Activated T-cell treated with anti-CD3 and anti-CD28 coated beads, Interleukin-2, amount 50 U/mL, for 24 hours (primary cell): Measurements from ENCODE around the gene ZMYND15.
"Not testable (repeated sequence)": the region's sequence is repeated elsewhere in the genome, so short reads cannot be mapped to it uniquely, and the experiment has no call there.

ENCODE experiments used
- DNase-seq: peaks from one replicate; pipeline ENCODE4 v3.0.0-alpha.2; 2020
- H3K27ac Mint-ChIP-seq: 2 replicates; pipeline ENCODE4 v1.8.0; 2020; ENCODE audit warnings: mild to moderate bottlenecking, mixed read lengths
- H3K27me3 Mint-ChIP-seq: 2 replicates; pipeline ENCODE4 v1.8.0; 2020; ENCODE audit warnings: mixed read lengths
- H3K36me3 Mint-ChIP-seq: 2 replicates; pipeline ENCODE4 v1.8.0; 2020; ENCODE audit warnings: low read depth, mixed read lengths
- H3K4me1 Mint-ChIP-seq: 2 replicates; pipeline ENCODE4 v1.8.0; 2020; ENCODE audit warnings: low read depth, mixed read lengths
- H3K4me3 Mint-ChIP-seq: 2 replicates; pipeline ENCODE4 v1.8.0; 2020; ENCODE audit warnings: mild to moderate bottlenecking, moderate library complexity, mixed read lengths
- H3K9me3 Mint-ChIP-seq: 2 replicates; pipeline ENCODE4 v1.8.0; 2020; ENCODE audit warnings: mixed read lengths

ZMYND15 gene

GRCh38 chr17:4710693-4711634, 28.7 kb upstream of the ZMYND15 start:
- peaks cover 41% of the 10 kb centered on the region for H3K36me3 Mint-ChIP-seq
- peak overlapping the region; percentile 95 for H3K27ac Mint-ChIP-seq
- no peaks in the 10 kb centered on the region for H3K9me3 Mint-ChIP-seq
- H3K4me3 Mint-ChIP-seq = peak overlapping the region; percentile 96
- peak; percentile 64 for DNase-seq
- H3K27me3 Mint-ChIP-seq = no peaks in the 10 kb centered on the region
- H3K4me1 Mint-ChIP-seq = peaks cover 66% of the 10 kb centered on the region

GRCh38 chr17:4711661-4712181, 27.9 kb upstream of the ZMYND15 start:
- Mint-ChIP-seq H3K36me3 (peaks cover 41% of the 10 kb centered on the region), H3K4me3 (peak overlapping the region; percentile 96), H3K27me3 (no peaks in the 10 kb centered on the region), H3K27ac (peak overlapping the region; percentile 95), H3K9me3 (no peaks in the 10 kb centered on the region), H3K4me1 (peaks cover 60% of the 10 kb centered on the region)
- no peak for DNase-seq

DNA sequence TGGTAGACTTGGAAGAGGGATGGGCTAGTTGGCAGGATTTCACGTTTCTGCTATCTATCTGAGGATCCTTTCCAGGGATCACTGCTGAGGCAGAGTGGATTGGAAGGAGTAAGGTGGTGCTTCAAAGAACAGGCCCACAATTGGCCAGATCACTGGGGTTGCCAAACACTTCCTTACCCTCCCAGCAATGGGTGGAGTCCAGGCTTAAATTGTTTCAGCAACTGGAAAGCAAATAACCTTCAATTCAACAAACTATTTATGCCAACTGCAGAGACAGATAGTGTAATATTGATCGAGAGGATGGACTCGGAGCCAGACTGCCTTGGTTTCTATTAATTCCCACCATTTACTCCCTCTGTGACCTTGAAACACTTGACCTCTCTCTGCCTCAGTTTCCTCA, 27.1 kb upstream of the ZMYND15 start:
- Mint-ChIP-seq H3K4me1 (peaks cover 59% of the 10 kb centered on the region), H3K4me3 (peak overlapping the region; percentile 96), H3K27ac (peak overlapping the region; percentile 95), H3K36me3 (peaks cover 49% of the 10 kb centered on the region), H3K9me3 (no peaks in the 10 kb centered on the region), H3K27me3 (no peaks in the 10 kb centered on the region)
- no peak for DNase-seq

GRCh38 chr17:4714340-4715062, 25.1 kb upstream of the ZMYND15 start:
- Mint-ChIP-seq H3K36me3 (peaks cover 69% of the 10 kb centered on the region), H3K4me3 (peak overlapping the region; percentile 74), H3K4me1 (peaks cover 49% of the 10 kb centered on the region), H3K27ac (peak overlapping the region; percentile 96)
- not testable (repeated sequence) for DNase-seq, H3K9me3 Mint-ChIP-seq, H3K27me3 Mint-ChIP-seq

DNA sequence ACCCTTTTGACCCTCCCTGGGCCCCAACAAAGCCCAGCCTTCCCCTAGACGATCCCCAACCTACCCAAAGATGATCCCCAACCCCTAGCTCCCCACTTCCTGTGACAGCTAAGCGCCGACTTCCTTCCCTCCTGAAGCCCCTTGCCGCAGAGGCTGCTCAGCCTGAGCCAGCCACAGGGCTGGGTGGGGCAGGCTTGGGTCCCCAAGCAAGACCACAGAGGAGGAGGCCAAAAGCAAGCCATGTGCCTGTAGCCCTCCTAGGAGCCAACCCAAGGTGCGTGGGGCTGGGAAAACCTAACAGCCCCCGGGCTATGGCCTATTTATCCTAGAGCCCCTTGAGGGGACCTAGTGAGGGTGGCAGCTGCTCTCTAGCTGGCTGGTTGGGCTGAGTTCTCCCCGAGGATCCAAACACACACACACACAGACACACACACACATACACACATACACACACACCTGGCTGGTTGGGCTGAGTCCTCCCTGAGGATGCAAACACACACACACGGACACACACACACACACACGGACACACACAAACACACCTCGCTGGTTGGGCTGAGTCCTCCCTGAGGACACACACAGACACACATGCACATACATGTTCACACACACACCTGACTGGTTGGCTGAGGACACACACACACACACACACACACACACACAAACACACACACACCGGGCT, 24.4 kb upstream of the ZMYND15 start:
- peaks cover 76% of the 10 kb centered on the region for H3K36me3 Mint-ChIP-seq
- no peaks in the 10 kb centered on the region for H3K27me3 Mint-ChIP-seq
- H3K4me1 Mint-ChIP-seq = peaks cover 43% of the 10 kb centered on the region
- peak overlapping the region; percentile 74 for H3K4me3 Mint-ChIP-seq
- H3K9me3 Mint-ChIP-seq = no peaks in the 10 kb centered on the region
- peak overlapping the region; percentile 96 for H3K27ac Mint-ChIP-seq
- peak; percentile 58 for DNase-seq

DNA sequence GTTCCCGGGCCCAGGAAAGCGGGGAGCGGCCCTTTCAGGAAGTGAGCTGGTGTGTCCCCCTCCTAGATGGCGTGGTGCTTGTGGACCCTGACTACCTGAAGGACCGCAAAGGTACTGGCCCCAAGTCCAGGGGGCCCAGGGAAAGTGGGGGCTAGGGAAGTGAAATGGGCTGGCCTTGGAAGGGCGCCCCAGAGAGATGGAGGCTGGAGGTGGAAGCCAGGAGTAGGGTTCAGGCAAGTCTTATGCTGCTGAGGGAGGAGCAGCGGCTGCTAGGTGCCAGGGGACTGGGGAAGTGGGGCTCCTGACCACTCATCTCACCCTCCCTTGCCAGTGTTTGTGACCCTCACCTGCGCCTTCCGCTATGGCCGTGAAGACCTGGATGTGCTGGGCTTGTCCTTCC, 23.6 kb upstream of the ZMYND15 start:
- Mint-ChIP-seq H3K27me3 (no peaks in the 10 kb centered on the region), H3K36me3 (peaks cover 79% of the 10 kb centered on the region), H3K4me3 (no peak overlapping the region), H3K27ac (peak overlapping the region; percentile 96), H3K9me3 (no peaks in the 10 kb centered on the region), H3K4me1 (peaks cover 44% of the 10 kb centered on the region)
- DNase-seq = no peak

- H3K27me3 Mint-ChIP-seq = no peaks in the 10 kb centered on the region
- H3K36me3 Mint-ChIP-seq = peaks cover 74% of the 10 kb centered on the region
- peak overlapping the region; percentile 37 for H3K27ac Mint-ChIP-seq
- no peak for DNase-seq
- peaks cover 33% of the 10 kb centered on the region for H3K4me1 Mint-ChIP-seq
- H3K9me3 Mint-ChIP-seq = no peaks in the 10 kb centered on the region
- H3K4me3 Mint-ChIP-seq = no peak overlapping the region
Measured at GRCh38 chr17:4717791-4718190, 21.8 kb upstream of the ZMYND15 start.

DNA sequence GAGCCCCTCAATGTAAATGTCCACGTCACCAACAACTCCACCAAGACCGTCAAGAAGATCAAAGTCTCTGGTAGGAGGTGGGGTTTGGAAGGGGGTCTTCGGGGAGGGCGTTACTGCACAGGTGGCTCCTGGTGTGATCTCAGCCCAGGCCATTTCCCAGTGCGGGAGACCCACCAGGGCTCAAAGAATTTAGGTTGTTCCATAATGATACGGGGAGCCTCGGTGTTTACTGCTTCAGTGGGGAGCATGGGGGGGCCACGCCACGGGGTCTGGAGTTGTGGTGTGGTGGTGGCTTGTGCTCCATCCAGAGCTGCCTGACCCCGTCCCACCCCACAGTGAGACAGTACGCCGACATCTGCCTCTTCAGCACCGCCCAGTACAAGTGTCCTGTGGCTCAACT, 21.4 kb upstream of the ZMYND15 start:
- H3K4me3 Mint-ChIP-seq = no peak overlapping the region
- no peak for DNase-seq
- H3K4me1 Mint-ChIP-seq = peaks cover 30% of the 10 kb centered on the region
- peaks cover 74% of the 10 kb centered on the region for H3K36me3 Mint-ChIP-seq
- no peaks in the 10 kb centered on the region for H3K9me3 Mint-ChIP-seq
- peak overlapping the region; percentile 37 for H3K27ac Mint-ChIP-seq
- H3K27me3 Mint-ChIP-seq = no peaks in the 10 kb centered on the region

DNA sequence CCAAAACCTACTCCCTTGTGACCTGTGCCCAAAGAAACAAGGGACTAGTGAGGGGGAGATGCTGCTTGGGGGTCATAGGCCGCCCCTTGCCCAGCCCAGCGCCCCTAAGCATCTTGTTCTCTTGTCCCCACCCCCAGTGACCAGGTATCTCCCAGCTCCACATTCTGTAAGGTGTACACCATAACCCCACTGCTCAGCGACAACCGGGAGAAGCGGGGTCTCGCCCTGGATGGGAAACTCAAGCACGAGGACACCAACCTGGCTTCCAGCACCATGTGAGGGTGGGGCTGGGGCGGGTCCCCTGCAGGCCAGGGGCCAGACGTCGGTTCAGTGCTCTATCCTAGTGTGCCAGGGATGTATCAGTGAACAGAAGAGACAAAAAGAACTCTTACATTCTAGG, 20.5 kb upstream of the ZMYND15 start:
- Mint-ChIP-seq H3K27me3 (no peaks in the 10 kb centered on the region), H3K4me3 (no peak overlapping the region), H3K27ac (peak overlapping the region; percentile 42), H3K4me1 (peaks cover 21% of the 10 kb centered on the region), H3K9me3 (no peaks in the 10 kb centered on the region), H3K36me3 (peaks cover 73% of the 10 kb centered on the region)
- DNase-seq = no peak

- Mint-ChIP-seq H3K36me3 (peaks cover 71% of the 10 kb centered on the region), H3K27me3 (no peaks in the 10 kb centered on the region), H3K27ac (peak overlapping the region; percentile 42), H3K9me3 (no peaks in the 10 kb centered on the region), H3K4me3 (no peak overlapping the region), H3K4me1 (peaks cover 18% of the 10 kb centered on the region)
- DNase-seq = no peak
Measured at GRCh38 chr17:4719684-4720221, 19.9 kb upstream of the ZMYND15 start.

DNA sequence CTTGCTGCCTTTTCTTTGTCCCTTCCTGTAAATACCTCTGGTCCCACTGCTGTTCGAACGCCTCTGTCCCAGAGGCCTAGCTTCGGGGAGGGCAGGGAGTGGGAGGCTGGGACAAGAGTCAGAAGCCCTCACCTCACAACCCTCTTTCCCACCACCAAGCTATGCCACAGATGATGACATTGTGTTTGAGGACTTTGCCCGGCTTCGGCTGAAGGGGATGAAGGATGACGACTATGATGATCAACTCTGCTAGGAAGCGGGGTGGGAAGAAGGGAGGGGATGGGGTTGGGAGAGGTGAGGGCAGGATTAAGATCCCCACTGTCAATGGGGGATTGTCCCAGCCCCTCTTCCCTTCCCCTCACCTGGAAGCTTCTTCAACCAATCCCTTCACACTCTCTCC, 18.8 kb upstream of the ZMYND15 start:
- no peak overlapping the region for H3K4me3 Mint-ChIP-seq
- H3K9me3 Mint-ChIP-seq = no peaks in the 10 kb centered on the region
- DNase-seq = no peak
- no peaks in the 10 kb centered on the region for H3K27me3 Mint-ChIP-seq
- peak overlapping the region; percentile 52 for H3K27ac Mint-ChIP-seq
- H3K4me1 Mint-ChIP-seq = peaks cover 9% of the 10 kb centered on the region
- peaks cover 60% of the 10 kb centered on the region for H3K36me3 Mint-ChIP-seq

DNA sequence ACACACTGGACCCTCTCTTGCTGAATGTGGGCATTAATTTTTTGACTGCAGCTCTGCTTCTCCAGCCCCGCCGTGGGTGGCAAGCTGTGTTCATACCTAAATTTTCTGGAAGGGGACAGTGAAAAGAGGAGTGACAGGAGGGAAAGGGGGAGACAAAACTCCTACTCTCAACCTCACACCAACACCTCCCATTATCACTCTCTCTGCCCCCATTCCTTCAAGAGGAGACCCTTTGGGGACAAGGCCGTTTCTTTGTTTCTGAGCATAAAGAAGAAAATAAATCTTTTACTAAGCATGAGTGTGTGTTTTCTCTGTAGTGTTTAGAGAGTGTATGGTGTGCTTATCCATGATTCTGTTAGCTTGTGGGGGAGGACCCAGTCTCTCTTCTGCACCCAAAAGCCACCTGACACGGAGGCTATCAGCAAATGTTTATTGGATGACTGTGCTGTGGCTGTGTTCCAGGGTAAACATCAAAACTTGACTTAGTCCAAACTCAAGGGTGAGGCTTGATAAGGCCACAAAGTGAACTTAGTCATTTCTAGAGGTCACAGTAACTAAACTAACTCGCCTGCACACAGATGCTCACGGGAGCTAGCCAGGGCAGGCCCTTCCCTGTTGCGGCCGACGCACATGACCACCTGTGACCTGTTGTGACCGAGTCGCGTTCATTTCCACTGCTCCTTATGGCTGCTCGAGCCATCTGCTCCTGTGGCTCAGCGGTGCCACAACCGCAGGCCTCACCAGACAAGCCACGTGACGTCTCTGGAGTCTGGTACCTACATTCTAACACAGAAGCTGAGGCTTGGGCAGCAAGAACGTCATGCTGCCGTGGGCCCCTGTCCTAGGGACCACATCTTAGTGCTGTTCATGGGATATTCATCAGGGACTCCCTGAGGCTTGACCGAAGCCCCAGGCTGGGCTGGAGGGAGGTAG, 18.2 kb upstream of the ZMYND15 start:
- no peak for DNase-seq
- Mint-ChIP-seq H3K4me3 (no peak overlapping the region), H3K9me3 (no peaks in the 10 kb centered on the region), H3K4me1 (peaks cover 7% of the 10 kb centered on the region), H3K27me3 (no peaks in the 10 kb centered on the region), H3K27ac (peak overlapping the region; percentile 52), H3K36me3 (peaks cover 56% of the 10 kb centered on the region)

GRCh38 chr17:4722678-4723240, 16.9 kb upstream of the ZMYND15 start:
- Mint-ChIP-seq H3K4me1 (peaks cover 11% of the 10 kb centered on the region), H3K27ac (no peak overlapping the region), H3K27me3 (no peaks in the 10 kb centered on the region), H3K4me3 (no peak overlapping the region), H3K36me3 (peaks cover 43% of the 10 kb centered on the region), H3K9me3 (no peaks in the 10 kb centered on the region)
- no peak for DNase-seq
